ENCODE measurements around the gene ANKS3.

The ANKS3 gene

DNA sequence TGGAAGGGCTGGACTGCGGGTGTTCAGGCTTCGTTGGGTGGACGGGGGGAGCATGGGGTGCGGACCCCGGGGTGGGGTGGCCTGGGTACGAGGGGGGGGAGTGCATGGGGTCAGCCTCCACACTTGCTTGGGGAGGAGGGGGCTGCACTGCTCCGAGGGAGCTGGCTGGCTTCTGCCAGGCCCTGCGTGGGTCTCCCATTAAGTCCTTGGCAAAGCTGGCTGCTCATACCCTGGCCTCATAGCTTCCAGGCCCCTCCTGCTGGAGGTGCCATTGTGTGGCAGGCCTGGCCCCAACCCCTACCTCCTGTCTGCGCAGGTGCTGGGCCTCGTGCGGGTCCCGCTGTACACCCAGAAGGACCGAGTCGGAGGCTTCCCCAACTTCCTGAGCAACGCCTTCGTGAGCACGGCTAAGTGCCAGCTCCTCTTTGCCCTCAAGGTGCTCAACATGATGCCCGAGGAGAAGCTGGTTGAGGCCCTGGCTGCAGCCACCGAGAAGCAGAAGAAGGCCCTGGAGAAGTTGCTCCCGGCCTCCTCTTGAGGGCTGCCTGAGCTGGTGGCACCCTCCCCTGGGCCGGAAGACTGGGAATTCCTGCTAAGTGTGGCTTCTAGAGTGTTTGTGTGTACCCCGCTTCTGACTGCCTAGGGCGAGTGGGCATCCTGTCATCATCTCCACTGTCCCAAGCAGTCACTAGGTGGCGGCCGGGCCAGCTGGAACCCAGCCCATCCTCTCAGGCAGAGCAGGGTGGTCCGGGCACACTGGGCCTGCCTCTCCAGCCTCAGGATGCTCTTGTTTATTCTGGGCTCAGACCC is 39.2 kb downstream of the ANKS3 start:
- Mint-ChIP-seq H3K4me1 (peaks cover 9% of the 10 kb centered on the region), H3K27ac (peak overlapping the region; percentile 25 to 88 (median 80)), H3K9me3 (no peaks in the 10 kb centered on the region)

GRCh38 chr16:4693956-4694641 is 40.0 kb downstream of the ANKS3 start:
- Mint-ChIP-seq H3K27me3 (ENCODE audit: low read depth) (no peaks in the 10 kb centered on the region), H3K4me1 (peaks cover 9% of the 10 kb centered on the region), H3K36me3 (ENCODE audit: low read depth) (peaks cover 5% of the 10 kb centered on the region), H3K9me3 (no peaks in the 10 kb centered on the region), H3K27ac (peak overlapping the region in 2 of 3 experiments; percentile 80 to 88), H3K4me3 (peak overlapping the region; percentile 88 to 91 (median 91))
- TF ChIP-seq, protein P1, sequence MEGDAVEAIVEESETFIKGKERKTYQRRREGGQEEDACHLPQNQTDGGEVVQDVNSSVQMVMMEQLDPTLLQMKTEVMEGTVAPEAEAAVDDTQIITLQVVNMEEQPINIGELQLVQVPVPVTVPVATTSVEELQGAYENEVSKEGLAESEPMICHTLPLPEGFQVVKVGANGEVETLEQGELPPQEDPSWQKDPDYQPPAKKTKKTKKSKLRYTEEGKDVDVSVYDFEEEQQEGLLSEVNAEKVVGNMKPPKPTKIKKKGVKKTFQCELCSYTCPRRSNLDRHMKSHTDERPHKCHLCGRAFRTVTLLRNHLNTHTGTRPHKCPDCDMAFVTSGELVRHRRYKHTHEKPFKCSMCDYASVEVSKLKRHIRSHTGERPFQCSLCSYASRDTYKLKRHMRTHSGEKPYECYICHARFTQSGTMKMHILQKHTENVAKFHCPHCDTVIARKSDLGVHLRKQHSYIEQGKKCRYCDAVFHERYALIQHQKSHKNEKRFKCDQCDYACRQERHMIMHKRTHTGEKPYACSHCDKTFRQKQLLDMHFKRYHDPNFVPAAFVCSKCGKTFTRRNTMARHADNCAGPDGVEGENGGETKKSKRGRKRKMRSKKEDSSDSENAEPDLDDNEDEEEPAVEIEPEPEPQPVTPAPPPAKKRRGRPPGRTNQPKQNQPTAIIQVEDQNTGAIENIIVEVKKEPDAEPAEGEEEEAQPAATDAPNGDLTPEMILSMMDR (IDR thresholded peaks at IDR 0.05; ENCODE audit: unreplicated experiment in 3 of 3): no peak

More for the DNA sequence above, 39.2 kb downstream of the ANKS3 start:
- Mint-ChIP-seq H3K36me3 (ENCODE audit: low read depth) (peaks cover 12% of the 10 kb centered on the region), H3K4me3 (peak overlapping the region; percentile 88 to 91 (median 91)), H3K27me3 (ENCODE audit: low read depth) (no peaks in the 10 kb centered on the region)
- TF ChIP-seq, protein P1 (IDR thresholded peaks at IDR 0.05; ENCODE audit: unreplicated experiment in 3 of 3): no peak

GRCh38 chr16:4693296-4693955 is 40.6 kb downstream of the ANKS3 start, which contains the start of gene NUDT16L1:
Gene NUDT16L1 (plus strand): TSS chr16:4693562. CDS start chr16:4693727, 165 bp downstream.
- TF ChIP-seq, protein P1 (IDR thresholded peaks at IDR 0.05; ENCODE audit: unreplicated experiment in 3 of 3): peak in 1 of 3 experiments; percentile 25
- peak within 1 kb of the TSS; percentile 88 to 91 (median 91) for H3K4me3 Mint-ChIP-seq
- H3K36me3 Mint-ChIP-seq (ENCODE audit: low read depth): peaks cover 3% of the 10 kb centered on the region
- H3K9me3 Mint-ChIP-seq: no peaks in the 10 kb centered on the region
- H3K27ac Mint-ChIP-seq: peak within 1 kb of the TSS in 2 of 3 experiments; percentile 80 to 88
- H3K27me3 Mint-ChIP-seq (ENCODE audit: low read depth): no peaks in the 10 kb centered on the region
- peaks cover 9% of the 10 kb centered on the region for H3K4me1 Mint-ChIP-seq

GRCh38 chr16:4692460-4693295 is 41.4 kb downstream of the ANKS3 start:
- H3K36me3 Mint-ChIP-seq (ENCODE audit: low read depth): peaks cover 4% of the 10 kb centered on the region
- H3K9me3 Mint-ChIP-seq: no peaks in the 10 kb centered on the region
- H3K4me3 Mint-ChIP-seq: peak overlapping the region; percentile 86 to 87 (median 86)
- H3K4me1 Mint-ChIP-seq: peaks cover 9% of the 10 kb centered on the region
- peak overlapping the region in 2 of 3 experiments; percentile 79 to 86 for H3K27ac Mint-ChIP-seq
- H3K27me3 Mint-ChIP-seq (ENCODE audit: low read depth): no peaks in the 10 kb centered on the region
- TF ChIP-seq, protein P1 (IDR thresholded peaks at IDR 0.05; ENCODE audit: unreplicated experiment in 3 of 3): no peak

GRCh38 chr16:4691666-4692412 is 42.2 kb downstream of the ANKS3 start:
- H3K4me3 Mint-ChIP-seq: peak overlapping the region; percentile 78 to 80 (median 80)
- H3K27me3 Mint-ChIP-seq (ENCODE audit: low read depth): no peaks in the 10 kb centered on the region
- H3K9me3 Mint-ChIP-seq: no peaks in the 10 kb centered on the region
- peaks cover 9% of the 10 kb centered on the region for H3K4me1 Mint-ChIP-seq
- peaks cover 7% of the 10 kb centered on the region for H3K36me3 Mint-ChIP-seq (ENCODE audit: low read depth)
- no peak overlapping the region for H3K27ac Mint-ChIP-seq
- TF ChIP-seq, protein P1 (IDR thresholded peaks at IDR 0.05; ENCODE audit: unreplicated experiment in 3 of 3): no peak

All from nephron (organoid).